GM12873 (cell line): ENCODE data around the gene GPC6.

Experiments
- TF ChIP-seq, protein P1 (sequence below): IDR thresholded peaks from 2 replicates; pipeline ENCODE4 v1.5.1; 2012; ENCODE audit warnings: low read depth, mild to moderate bottlenecking, moderate library complexity, low read length, control low read depth; ENCODE audit not compliant: insufficient read depth; ENCODE audit errors: missing control alignments

Gene GPC6

DNA sequence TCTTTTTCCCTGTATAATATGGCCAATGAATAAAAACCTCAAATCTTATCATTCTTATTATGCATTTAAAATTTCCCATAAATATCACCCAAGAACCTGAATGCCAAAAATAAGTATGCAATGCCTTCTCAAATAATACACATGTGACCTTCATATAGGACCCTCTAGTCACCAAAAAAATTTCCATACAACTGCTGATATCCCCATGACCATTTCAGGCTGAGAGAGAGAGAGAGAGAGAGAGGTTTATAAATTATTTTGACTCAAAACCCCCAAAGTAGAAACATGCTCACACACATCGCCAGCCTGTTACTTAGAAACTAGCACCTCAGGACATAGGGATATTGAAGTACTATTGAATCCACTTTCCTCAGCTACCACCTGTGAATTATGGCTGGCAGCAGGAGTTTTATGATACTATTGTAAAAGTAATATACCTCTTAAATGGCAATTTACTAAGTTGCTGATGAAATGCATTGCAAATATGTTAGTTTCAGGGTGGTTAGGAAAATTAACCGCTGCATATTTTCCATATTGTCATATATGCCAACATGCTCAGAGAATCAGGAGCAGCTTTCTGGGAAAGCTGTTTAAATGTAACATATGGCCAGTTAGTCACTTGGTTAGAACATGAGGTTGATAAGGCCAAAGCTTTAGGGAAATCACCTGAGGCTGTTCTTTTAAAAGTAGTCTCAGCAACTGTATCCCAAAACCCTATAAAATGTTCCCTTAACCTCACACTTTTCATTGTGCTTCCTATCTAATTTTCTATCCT is 1022.0 kb downstream of the GPC6 start:
- TF ChIP-seq, protein P1, sequence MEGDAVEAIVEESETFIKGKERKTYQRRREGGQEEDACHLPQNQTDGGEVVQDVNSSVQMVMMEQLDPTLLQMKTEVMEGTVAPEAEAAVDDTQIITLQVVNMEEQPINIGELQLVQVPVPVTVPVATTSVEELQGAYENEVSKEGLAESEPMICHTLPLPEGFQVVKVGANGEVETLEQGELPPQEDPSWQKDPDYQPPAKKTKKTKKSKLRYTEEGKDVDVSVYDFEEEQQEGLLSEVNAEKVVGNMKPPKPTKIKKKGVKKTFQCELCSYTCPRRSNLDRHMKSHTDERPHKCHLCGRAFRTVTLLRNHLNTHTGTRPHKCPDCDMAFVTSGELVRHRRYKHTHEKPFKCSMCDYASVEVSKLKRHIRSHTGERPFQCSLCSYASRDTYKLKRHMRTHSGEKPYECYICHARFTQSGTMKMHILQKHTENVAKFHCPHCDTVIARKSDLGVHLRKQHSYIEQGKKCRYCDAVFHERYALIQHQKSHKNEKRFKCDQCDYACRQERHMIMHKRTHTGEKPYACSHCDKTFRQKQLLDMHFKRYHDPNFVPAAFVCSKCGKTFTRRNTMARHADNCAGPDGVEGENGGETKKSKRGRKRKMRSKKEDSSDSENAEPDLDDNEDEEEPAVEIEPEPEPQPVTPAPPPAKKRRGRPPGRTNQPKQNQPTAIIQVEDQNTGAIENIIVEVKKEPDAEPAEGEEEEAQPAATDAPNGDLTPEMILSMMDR, result no peak

DNA sequence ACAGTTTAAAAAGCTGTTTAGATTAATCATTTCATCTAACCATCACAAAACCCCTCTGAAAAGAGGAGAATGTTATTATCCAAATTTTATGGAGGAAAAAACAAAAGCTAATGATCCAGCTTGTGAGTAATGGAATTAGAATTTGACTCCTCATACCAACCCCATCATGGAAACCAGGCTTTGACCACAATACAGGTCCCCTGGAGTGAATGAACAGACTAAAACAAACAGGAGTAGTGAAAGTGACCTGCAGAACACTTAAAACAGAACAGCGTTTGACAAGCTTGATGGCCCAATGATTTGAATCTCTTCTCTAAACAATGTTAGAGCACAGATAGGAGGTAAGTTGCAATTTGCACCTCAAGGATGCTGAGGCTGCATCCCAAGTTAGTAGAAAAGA is 1022.9 kb downstream of the GPC6 start:
- TF ChIP-seq, protein P1, result no peak

DNA sequence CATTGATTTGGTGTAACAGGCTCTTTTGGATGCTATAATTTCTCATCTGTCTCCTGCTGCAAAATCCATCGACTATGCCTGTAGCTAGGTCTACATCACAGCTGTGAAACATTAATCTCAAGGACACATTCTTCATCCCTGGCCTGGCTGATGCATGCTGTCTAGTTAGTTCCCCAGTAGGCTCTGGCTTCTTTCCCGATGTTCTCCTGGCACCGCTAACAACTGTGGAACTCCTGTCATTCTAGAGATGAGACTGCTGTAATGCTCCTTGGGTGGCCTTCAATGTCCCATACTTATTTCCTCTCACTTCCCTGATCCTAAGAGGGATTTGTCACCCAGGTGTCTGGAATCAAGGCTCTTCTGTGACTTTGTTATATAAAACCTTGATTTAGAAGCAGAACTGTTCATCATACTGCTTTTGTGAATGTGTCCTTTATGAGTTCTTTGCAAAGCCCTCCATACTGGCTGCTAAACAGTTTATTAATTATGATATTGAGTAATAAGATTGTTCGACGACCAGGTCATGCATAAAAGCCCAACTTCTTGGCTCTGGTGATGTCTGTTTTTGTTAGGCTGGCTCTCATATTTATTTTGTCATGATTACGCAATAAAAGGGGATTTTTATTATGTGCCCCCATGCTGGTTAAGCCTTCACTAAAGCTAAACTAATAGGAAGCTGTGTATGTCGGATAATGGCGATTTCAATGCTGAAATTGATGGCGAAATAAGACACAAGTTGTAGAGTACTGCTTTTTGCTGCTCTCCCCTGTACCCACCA is 1025.4 kb downstream of the GPC6 start:
- TF ChIP-seq, protein P1, result no peak

DNA sequence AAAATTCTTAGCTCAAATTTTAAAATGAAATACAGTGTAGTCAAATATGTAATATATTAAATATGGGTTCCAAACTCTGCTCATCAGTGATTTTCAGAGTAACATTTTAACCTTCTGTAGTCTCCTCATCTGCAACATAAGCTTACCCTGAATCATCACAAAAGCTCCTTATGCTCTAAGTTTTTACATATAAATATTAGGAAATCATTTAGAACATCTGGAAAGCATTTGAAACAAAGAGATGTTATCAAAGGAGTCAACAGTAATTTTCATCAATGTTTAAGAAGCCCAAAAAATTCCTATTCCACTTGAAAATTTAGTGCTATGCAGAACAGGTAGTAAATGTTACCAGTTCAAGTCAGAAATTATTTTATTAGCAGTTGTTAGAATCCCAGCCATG is 1028.1 kb downstream of the GPC6 start:
- TF ChIP-seq, protein P1, result no peak

DNA sequence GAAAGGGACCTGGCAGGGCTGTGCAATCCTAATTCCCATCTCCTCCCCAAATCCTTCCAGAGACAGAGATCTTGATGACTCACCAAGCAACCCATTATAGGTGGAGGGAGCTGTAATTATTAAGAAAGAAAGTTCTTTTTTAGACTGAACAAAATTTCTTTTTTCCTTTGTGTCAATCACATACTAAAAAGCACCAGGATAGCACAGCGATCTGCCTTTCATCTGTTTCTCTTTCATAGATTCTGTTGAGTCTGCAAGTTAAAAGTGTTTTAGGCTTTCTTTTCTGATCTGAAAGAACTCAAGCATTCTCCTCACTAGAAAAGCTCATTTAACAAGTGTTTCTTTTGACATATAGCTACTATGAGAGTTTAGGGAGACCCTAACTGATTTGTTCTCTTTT is 1030.1 kb downstream of the GPC6 start:
- TF ChIP-seq, protein P1, result no peak

DNA sequence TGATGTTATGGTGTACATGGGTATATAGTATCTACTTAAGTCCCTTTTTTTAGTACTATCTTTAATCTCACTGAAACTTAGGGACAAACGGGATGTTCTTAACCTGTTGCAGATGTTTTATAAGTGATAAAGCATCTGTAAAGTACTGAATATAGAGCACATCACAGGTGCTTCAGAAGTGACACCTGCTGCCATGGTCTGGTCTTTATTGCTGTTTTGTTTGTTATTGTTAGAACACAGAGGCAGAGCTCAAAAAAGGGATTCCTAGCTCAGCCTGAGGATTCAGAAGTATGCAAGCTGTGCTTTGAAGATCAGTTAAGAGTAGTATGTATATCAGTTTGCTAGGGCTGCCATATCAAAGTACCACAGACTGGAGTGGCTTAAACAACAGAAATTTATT is 1033.4 kb downstream of the GPC6 start:
- TF ChIP-seq, protein P1, result no peak

DNA sequence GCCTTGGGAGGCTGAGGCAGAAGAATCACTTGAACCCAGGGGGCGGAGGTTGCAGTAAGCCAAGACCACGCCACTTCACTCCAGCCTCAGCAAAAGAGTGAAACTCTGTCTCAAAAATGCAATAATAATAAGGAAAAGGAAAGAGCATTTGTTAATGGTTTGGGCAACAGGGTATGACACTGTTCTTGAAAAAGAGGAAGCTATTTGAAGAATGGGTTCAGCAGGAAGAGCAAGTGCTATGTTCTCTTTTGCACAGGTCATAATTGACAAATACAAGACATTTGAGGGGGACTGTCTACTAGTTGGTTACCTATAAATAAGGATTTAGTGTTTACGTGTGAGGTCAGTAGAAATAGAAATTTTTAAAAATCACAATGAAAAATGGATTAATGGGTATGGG is 1034.6 kb downstream of the GPC6 start:
- TF ChIP-seq, protein P1, result no peak
